GM18526 (cell line): ENCODE data around the gene SPACA4.

Experiments used
- POLR2A ChIP-seq: IDR thresholded peaks from 3 replicates; pipeline ENCODE4 v1.6.1; 2011; ENCODE audit not compliant: insufficient read length; ENCODE audit errors: extremely low read depth

The SPACA4 gene

DNA sequence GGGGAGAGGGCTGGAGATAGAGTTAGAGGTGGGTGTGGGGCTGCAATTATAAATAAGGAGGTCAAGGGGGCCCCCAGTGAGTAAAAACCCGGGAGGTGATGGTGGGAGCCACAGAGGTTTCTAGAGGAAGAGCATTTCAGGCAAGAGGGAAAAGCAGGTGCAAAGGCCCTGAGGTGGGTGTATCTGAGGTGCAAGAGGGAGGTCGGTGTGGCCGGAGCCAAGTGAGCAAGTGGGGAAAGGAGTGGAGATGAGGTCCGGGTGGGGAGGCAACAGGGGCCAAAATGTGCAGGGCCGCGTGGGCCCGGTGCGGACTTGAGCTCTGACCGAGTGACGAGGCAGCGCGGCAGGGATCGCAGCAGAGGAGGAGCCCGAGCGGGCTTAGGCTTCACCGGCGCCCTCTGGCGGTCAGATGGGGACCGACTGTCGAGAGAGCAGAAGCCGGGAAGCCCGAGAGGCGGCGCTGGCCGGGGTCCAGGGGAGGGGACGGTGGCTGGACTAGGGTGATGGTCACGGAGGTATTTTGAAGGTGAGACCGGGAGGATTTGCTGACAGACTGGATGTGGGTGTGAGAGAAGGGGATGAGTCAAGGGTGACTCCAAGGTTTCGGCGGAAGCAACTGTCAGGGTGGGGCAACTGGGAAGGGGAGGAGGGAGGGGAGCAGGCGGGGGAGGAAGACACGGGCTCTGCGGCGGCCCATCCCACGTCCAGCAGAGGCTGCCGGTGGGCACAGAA is 17.7 kb upstream of the SPACA4 start:
- TF ChIP-seq POLR2A = no peak

DNA sequence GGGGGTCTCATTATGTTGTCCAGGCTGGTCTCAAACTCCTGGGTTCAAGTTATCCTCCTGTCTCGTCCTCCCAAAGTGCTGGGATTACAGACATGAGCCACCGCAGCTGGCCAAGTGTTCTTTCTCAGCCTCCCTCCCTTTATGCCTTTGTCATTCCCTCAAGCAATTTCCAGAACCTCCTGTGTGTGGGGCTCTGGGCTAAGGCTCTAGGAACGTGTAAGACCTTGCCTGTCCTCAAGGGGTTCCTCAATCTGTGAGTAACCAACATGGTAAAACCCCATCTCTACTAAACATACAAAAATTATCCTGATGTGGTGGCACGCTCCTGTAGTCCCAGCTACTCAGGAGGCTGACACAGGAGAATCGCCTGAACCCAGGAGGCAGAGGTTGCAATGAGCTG is 15.5 kb upstream of the SPACA4 start:
- no peak for TF ChIP-seq POLR2A

DNA sequence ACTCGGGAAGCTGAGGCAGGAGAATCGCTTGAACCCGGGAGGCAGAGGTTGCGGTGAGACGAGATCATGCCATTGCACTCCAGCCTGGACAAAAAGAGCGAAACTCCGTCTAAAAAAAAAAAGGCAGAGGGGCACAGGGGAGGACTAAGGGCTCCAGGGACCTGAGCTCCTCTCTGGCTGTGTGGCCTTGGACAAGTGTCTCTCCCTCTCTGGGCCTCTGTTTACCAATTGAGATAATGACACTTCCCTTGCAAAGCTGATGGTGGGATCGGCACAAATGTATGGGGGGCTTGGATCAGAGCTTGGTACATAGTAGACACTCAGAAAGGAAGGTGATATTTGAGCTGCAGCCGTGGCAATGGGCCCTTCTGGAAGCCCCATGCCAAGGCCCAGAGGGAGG is 11.4 kb upstream of the SPACA4 start:
- no peak for TF ChIP-seq POLR2A

DNA sequence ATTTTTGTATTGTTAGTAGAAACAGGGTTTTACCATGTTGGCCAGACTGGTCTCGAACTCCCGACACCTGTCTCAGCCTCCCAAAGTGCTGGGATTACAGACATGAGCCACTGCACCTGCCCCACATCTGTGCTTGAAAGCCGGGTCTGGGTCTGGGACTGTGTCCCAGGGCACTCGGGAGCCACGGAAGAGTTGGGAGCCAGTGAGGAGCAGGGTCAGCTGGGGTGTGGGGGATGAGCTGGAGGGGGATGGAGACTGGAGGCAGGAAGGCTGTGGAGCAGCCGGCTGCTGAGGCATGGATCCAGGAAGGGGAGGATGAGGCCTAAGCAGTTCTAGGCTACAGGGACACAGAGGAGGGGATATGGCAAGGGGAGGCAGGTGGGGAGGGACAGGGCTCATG is 10.7 kb upstream of the SPACA4 start:
- TF ChIP-seq POLR2A = no peak

DNA sequence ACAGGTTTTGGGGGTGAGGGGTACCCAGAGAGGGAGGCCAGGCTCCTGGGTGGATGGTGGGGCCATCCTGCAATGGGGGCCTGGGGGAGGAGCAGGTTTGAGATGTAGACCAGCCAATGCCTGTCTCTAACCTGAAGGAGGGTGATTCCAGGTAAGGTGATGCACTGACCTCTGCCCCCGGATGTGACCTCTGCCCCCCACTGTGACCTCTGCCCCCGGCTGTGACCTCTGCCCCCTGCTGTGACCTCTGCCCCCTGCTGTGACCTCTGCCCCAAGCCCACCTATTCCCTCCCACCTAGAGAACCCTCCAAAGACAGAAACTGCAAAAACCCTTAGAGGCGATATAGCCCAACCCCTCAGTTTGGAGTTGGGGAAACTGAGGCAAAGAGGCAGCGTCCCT is 10.3 kb upstream of the SPACA4 start:
- no peak for TF ChIP-seq POLR2A

DNA sequence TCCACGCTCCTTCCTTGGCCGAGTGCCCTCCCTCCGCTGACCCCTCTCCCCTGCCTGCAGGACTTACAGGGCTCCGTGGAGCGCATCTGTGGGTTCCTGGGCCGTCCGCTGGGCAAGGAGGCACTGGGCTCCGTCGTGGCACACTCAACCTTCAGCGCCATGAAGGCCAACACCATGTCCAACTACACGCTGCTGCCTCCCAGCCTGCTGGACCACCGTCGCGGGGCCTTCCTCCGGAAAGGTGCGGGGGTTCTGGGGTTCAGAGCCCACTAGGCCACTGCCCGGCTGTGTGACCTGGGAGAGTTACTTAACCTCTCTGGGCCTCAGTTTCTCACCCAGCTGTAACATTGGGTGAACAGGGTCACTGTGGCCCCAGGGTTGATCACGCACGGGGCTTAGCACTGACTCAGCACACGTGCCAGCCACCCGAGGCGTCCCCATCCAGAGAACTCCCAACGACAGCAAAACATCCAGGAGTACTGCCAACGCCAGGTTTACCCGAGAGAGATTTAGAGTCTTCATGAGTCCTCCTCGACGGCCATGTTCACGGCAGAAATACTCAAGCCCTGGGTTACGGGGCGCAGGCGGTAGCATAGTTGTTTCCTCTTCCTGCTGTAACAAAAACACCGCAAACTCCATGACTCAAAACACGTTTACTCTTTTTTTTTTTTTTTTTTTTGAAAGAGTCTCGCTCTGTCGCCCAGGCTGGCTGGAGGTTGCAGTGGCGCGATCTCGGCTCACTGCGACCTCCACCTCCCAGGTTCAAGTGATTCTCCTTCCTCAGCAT is 9.7 kb upstream of the SPACA4 start:
- no peak for TF ChIP-seq POLR2A

DNA sequence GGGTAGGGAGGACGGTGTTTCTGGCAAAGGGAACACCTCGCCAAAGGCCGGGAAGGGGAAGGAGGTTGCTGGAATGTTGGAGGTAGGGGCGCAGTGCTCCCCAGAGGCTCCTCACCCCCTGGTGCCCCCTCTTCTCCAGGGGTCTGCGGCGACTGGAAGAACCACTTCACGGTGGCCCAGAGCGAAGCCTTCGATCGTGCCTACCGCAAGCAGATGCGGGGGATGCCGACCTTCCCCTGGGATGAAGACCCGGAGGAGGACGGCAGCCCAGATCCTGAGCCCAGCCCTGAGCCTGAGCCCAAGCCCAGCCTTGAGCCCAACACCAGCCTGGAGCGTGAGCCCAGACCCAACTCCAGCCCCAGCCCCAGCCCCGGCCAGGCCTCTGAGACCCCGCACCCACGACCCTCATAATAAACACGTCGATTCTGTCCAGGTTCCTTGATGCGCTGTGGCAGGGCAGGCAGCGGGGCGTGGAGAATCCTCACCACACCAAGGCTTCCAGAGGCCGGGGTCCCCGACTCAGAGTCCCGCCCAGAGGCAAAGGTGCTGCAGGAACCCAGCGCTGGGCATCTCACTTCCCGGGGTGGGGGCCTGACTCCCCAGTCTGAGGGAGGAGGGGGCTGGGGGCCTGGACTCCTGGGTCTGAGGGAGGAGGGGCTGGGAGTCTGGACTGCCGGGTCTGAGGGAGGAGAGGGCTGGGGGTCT is 7.4 kb upstream of the SPACA4 start:
- no peak for TF ChIP-seq POLR2A

DNA sequence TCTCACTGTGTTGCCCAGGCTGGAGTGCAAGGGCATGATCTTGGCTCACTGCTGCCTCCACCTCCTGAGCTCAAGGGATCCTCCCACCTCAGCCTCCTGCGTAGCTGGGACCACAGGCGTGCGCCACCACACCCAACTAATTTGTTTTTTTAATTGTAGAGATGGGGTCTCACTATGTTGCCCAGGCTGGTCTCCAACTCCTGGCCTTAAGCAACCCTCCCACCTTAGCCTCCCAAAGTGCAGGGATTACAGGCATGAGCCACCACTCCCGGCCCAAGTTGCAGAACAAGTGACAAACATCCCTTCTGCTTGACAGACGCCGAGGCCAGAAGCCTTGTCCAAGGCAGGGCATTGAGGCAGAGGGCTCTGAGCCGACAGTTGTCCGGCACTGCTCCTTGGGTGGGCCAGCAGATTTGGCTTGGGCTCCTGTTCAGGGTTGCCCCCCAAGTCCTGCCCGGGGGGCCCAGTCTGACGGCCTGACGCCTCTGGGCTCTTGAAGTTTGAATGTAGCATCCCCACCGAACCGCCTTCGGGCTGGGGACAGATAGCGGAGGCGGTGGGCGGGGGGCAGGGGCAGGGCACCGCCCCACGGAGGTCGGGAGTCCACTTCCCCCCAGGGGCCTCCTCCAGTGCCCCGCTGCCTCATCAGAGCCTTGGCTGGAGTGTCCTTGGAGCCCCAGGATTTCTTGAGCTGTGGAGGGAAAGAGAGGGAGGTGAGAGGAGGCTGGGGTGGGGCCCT is 5.7 kb upstream of the SPACA4 start:
- no peak for TF ChIP-seq POLR2A

DNA sequence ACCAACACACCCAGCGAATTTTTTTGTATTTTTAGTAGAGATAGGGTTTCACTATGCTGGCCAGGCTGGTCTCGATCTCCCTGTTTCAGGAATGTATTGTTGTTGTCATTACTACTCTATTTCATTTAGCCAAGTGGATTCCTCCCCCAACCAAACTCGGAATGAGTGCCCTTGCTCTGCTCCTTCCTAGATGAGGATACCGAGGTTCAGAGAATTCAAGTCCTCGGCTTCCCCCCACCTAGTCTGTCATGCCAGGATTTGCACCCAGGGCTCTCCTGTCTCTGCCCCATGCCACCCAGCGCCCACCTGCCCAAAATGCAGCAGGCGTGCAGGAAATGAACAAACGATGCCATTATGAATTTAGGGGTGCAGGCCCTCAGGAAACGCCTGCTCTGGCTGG is 3.5 kb upstream of the SPACA4 start:
- no peak for TF ChIP-seq POLR2A

DNA sequence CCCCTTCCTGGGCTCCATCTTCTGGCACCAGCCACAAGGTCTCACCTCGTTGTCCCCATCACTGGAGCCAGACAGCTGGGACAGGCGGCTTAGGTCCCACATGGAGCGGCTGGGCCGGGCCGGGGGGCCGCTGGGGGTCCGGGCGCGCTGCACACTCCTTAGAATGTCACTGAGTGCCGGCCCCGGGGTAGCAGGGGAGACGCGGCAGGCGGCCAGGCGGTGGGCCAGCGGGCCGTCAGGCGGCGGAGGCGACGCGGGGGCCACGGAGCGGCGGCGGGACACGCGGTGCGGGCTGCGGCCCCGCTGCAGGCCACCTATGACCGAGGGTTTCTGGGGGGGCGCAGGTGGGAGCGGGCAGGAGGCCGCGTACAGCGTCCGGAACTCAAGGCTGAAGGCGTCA is 3.1 kb upstream of the SPACA4 start:
- TF ChIP-seq POLR2A = no peak

DNA sequence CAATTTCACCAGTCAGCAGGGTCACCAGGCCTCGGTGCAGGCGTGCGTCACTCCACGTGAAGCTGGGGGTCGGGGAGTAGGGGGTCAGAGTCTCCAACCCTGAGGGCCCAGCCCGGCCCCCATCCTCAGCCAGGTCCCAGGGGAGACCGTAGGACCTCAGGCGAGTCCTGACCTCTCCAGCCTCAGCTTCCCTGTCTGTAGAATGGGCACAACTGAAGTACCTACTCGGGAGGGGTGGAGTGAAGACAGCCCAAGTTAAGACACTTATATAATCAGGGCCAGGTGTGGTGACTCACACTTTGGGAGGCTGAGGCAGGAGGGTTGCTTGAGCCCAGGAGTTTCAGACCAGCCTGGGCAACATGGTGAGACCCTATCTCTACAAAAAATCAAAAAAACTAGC is 2.7 kb upstream of the SPACA4 start:
- TF ChIP-seq POLR2A = no peak

DNA sequence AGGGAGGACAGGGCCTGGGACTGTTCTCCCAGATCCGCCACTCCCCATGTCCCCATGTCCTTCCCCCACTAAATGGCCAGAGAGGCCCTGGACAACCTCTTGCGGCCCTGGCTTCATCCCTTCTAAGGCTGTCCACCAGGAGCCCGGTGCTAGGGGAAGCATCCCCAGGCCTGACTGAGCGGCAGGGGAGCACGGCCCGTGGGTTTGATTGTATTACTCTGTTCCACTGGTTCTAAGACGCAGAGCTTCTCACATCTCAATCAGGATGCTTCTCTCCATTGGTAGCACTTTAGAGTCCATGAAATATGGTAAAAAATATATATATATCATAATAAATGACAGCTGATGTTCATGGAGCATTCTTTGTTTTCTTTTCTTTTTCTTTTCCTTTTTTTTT is 815 bp downstream of the SPACA4 start:
- no peak for TF ChIP-seq POLR2A

DNA sequence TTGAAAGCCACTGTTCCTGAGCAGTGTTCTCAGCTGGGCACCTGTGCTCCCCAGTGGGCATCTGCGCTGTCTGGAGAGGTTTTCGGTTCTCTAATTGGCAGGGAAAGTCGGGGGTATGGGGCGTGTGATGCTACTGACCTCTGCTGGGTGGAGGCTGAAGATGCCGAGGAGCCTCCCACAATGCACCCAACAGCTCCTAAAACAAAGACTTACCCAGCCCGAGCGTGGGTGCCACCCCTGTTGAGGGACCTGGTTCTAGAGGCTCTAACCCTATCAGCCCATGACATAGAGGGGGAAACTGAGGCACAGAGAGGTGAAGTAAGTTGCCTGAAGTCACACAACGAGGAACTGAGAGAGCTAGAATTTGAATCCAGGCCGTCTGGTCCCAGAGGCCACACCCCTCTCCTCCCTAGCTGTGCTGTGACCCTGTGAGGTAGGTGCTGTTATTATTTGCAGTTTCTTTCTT is 2.3 kb downstream of the SPACA4 start:
- TF ChIP-seq POLR2A = no peak

DNA sequence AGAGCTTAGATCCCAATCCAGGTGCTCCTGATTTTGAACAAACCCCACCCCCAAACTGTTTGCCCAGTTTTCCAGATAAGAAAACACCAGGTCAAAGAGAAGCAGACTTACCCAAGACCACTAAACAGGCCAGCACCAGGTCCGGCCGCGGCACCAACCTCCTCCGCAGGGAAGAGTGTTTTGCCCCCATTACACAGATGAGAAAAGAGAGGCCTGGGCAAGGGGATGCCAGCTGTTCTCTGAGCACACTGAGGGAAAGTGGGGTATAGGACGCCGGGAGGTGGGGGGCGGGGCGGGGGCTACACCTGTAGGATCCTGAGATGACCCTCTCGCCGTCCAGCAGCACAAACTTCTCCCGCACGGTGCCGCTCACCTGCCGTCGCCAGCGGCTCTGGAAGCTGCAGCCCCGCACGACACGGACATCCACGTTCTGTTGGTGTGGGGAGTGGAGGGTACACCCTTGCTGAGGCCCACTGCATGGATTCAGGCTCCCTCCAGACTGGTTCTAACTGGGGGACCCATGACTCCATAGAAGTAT is 3.1 kb downstream of the SPACA4 start:
- TF ChIP-seq POLR2A = no peak

DNA sequence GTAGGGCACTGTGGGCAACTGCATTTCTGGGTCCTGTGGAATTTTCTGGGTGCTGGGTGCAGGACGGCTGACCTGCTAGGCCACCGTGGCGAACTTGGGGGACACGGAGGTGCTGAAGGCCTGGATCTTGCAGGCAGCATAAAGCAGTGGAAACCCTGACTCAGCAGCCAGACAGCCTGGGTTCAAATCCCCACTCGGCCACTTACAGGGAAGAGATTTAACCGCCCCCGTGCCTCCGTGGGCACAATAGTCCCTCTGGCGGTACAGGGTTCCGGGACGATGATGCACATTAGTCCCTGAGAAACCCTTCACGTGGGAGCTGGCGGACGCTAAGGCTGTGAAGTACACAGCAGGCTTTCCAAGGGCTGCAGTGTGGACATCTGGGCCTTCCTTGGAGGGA is 5.3 kb downstream of the SPACA4 start:
- TF ChIP-seq POLR2A = no peak
